ENCODE results near the gene RPSA. TPM values are rescaled to one million over a fixed set of nuclear protein-coding genes. Genes with fewer than 3 reads are reported as not detected.

RPSA gene
- total and polyA plus RNA-seq, 9 of the 15 experiments (the other 6 are each of a cell fraction or from before 2014, with no cell fraction given), result 2,290 to 4,272 (median 2,730) TPM

DNA sequence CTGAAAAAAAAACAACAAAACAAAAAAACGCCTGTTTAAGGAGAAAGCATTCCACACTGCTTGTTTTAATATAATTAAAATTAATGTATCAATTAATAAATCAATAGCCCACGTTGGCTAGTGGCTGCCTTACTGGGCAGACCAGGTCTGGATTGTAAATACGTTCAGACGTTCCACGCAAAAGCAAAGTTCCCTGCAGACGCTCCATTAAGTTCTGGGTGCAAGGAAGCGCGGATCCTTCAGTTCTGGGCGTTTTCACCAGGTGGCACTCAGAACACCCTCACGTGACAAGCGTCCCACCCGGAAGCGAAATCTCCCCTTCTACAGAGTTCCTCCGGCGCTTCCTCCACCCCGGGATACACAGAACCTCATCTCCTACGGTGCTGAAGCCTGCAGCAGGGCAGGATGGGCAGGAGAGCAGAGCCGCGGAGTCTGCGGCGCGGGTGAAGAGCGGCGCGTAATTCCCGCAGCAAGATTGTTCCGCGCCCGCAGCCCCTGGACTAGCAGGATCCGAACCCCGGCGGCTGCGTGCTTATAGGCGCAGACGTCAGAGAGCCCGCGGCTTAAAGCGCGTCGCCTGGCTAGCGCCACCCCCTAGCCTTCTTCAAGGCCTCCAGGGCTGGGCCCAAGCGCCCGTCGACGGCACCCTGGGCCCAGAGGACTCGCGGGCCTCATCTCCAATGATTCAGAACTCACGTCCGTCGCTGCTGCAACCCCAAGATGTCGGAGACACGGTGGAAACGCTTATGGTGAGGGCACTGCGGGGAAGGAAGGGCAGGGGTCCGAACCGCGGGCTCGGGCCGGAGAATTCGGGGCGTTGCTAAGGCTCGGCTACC lies 23.3 kb upstream of the RPSA start, which contains the start of gene SLC25A38 (continued):
- TF ChIP-seq, protein P1, sequence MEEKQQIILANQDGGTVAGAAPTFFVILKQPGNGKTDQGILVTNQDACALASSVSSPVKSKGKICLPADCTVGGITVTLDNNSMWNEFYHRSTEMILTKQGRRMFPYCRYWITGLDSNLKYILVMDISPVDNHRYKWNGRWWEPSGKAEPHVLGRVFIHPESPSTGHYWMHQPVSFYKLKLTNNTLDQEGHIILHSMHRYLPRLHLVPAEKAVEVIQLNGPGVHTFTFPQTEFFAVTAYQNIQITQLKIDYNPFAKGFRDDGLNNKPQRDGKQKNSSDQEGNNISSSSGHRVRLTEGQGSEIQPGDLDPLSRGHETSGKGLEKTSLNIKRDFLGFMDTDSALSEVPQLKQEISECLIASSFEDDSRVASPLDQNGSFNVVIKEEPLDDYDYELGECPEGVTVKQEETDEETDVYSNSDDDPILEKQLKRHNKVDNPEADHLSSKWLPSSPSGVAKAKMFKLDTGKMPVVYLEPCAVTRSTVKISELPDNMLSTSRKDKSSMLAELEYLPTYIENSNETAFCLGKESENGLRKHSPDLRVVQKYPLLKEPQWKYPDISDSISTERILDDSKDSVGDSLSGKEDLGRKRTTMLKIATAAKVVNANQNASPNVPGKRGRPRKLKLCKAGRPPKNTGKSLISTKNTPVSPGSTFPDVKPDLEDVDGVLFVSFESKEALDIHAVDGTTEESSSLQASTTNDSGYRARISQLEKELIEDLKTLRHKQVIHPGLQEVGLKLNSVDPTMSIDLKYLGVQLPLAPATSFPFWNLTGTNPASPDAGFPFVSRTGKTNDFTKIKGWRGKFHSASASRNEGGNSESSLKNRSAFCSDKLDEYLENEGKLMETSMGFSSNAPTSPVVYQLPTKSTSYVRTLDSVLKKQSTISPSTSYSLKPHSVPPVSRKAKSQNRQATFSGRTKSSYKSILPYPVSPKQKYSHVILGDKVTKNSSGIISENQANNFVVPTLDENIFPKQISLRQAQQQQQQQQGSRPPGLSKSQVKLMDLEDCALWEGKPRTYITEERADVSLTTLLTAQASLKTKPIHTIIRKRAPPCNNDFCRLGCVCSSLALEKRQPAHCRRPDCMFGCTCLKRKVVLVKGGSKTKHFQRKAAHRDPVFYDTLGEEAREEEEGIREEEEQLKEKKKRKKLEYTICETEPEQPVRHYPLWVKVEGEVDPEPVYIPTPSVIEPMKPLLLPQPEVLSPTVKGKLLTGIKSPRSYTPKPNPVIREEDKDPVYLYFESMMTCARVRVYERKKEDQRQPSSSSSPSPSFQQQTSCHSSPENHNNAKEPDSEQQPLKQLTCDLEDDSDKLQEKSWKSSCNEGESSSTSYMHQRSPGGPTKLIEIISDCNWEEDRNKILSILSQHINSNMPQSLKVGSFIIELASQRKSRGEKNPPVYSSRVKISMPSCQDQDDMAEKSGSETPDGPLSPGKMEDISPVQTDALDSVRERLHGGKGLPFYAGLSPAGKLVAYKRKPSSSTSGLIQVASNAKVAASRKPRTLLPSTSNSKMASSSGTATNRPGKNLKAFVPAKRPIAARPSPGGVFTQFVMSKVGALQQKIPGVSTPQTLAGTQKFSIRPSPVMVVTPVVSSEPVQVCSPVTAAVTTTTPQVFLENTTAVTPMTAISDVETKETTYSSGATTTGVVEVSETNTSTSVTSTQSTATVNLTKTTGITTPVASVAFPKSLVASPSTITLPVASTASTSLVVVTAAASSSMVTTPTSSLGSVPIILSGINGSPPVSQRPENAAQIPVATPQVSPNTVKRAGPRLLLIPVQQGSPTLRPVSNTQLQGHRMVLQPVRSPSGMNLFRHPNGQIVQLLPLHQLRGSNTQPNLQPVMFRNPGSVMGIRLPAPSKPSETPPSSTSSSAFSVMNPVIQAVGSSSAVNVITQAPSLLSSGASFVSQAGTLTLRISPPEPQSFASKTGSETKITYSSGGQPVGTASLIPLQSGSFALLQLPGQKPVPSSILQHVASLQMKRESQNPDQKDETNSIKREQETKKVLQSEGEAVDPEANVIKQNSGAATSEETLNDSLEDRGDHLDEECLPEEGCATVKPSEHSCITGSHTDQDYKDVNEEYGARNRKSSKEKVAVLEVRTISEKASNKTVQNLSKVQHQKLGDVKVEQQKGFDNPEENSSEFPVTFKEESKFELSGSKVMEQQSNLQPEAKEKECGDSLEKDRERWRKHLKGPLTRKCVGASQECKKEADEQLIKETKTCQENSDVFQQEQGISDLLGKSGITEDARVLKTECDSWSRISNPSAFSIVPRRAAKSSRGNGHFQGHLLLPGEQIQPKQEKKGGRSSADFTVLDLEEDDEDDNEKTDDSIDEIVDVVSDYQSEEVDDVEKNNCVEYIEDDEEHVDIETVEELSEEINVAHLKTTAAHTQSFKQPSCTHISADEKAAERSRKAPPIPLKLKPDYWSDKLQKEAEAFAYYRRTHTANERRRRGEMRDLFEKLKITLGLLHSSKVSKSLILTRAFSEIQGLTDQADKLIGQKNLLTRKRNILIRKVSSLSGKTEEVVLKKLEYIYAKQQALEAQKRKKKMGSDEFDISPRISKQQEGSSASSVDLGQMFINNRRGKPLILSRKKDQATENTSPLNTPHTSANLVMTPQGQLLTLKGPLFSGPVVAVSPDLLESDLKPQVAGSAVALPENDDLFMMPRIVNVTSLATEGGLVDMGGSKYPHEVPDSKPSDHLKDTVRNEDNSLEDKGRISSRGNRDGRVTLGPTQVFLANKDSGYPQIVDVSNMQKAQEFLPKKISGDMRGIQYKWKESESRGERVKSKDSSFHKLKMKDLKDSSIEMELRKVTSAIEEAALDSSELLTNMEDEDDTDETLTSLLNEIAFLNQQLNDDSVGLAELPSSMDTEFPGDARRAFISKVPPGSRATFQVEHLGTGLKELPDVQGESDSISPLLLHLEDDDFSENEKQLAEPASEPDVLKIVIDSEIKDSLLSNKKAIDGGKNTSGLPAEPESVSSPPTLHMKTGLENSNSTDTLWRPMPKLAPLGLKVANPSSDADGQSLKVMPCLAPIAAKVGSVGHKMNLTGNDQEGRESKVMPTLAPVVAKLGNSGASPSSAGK (IDR thresholded peaks at IDR 0.05), result peak; percentile 83
- TF ChIP-seq NR4A1 (CRISPR knock-in tag; IDR thresholded peaks at IDR 0.05) (no peak), NR4A1 (tag; IDR thresholded peaks at IDR 0.05) (peak; percentile 37; the same call in 1 of the 2 replicates), RNF2 (IDR thresholded peaks at IDR 0.05) (no peak), CTBP1 (IDR thresholded peaks at IDR 0.05; ENCODE audit: borderline replicate concordance) (peak; percentile 72), ZEB2 (IDR thresholded peaks at IDR 0.05) (peak; percentile 56), RBM14 (IDR thresholded peaks at IDR 0.05; ENCODE audit: borderline replicate concordance, insufficient read depth, low read depth, low read length) (no peak), NUFIP1 (IDR thresholded peaks at IDR 0.05; ENCODE audit: partially characterized antibody) (no peak), RFX1 (IDR thresholded peaks at IDR 0.05) (no peak), PHF20 (IDR thresholded peaks at IDR 0.05; ENCODE audit: partially characterized antibody) (peak; percentile 93)
- TF ChIP-seq, protein P2, sequence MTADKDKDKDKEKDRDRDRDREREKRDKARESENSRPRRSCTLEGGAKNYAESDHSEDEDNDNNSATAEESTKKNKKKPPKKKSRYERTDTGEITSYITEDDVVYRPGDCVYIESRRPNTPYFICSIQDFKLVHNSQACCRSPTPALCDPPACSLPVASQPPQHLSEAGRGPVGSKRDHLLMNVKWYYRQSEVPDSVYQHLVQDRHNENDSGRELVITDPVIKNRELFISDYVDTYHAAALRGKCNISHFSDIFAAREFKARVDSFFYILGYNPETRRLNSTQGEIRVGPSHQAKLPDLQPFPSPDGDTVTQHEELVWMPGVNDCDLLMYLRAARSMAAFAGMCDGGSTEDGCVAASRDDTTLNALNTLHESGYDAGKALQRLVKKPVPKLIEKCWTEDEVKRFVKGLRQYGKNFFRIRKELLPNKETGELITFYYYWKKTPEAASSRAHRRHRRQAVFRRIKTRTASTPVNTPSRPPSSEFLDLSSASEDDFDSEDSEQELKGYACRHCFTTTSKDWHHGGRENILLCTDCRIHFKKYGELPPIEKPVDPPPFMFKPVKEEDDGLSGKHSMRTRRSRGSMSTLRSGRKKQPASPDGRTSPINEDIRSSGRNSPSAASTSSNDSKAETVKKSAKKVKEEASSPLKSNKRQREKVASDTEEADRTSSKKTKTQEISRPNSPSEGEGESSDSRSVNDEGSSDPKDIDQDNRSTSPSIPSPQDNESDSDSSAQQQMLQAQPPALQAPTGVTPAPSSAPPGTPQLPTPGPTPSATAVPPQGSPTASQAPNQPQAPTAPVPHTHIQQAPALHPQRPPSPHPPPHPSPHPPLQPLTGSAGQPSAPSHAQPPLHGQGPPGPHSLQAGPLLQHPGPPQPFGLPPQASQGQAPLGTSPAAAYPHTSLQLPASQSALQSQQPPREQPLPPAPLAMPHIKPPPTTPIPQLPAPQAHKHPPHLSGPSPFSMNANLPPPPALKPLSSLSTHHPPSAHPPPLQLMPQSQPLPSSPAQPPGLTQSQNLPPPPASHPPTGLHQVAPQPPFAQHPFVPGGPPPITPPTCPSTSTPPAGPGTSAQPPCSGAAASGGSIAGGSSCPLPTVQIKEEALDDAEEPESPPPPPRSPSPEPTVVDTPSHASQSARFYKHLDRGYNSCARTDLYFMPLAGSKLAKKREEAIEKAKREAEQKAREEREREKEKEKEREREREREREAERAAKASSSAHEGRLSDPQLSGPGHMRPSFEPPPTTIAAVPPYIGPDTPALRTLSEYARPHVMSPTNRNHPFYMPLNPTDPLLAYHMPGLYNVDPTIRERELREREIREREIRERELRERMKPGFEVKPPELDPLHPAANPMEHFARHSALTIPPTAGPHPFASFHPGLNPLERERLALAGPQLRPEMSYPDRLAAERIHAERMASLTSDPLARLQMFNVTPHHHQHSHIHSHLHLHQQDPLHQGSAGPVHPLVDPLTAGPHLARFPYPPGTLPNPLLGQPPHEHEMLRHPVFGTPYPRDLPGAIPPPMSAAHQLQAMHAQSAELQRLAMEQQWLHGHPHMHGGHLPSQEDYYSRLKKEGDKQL (CRISPR knock-in tag; IDR thresholded peaks at IDR 0.05; ENCODE audit: borderline replicate concordance), result peak; percentile 94; the same call in 1 of the 2 replicates
